COR-L47 (cell line): ENCODE data around the gene KIAA1210.
A peak's percentile ranks its signal among the peaks of the same experiment; 100 is the strongest.

ENCODE experiments used
- DNase-seq: peaks from one replicate; lab custom pipeline; 2025; lab: John Stamatoyannopoulos, UW

Gene KIAA1210

DNA sequence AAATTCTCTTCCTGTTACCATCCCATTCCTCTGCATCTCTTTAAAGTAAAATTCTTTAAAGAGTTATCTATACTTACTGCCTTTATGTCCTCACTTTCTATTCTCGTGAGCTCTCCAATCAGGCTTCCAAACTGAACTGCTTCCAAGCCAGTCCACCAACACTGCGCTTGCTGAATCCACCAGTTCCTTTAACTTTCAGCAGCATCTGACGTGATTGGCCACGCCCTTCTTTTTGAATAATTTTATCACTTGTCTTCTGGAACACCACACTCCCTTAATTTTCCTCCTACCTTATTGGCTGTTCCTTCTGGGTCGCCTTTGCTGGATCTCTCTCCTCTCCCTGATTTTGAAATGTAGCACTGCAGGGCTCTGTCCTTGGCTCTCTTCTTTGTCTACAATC, at the start of gene KIAA1210:
Gene KIAA1210 (minus strand): TSS at position 163 of the 400 bp plus-strand sequence. CDS start 4,170 bp downstream, outside the sequence.
- no peak for DNase-seq

DNA sequence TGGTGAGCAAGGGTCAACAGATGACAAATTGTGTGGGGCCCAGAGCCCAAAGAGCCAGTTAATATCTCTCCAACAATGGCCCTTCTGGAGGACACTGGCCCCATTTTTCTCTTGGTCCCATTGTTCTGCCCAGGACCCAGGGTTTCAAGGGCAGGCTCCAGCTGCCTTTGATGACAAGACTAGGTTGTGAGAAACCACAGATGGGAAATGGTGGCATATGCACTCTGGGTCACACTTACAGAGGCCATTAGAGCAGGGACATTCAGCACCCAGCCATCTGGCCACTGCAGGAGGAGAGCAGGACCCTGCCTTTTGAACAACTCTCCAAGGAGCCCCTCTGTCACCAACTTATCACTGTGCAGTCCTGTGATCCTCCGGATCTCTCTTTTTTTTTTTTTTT, 49.7 kb upstream of the KIAA1210 start:
- DNase-seq = no peak

DNA sequence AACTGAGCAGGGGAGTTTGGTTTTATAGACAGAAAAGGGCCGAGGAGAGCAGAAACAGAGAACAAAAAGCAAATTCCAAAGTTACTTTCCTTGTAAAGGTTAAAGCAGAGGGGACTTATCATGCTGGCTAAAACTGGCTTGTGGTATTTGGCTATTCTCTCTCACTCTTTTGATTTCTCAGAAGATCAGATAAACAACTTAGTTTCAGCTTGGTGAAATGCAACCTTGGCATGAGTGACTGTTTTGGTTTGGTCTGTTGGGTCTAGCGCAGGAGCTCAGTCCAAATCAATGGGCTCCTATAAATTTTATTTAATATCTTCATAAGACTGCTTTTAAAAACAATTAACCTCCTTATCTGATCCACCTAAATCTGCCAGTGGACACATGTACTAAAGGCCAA, 47.3 kb upstream of the KIAA1210 start:
- DNase-seq = no peak

- no peak for DNase-seq
Measured at GRCh38 chrX:119168104-119168503, 40.5 kb upstream of the KIAA1210 start.

GRCh38 chrX:119158226-119158625, 30.6 kb upstream of the KIAA1210 start:
- no peak for DNase-seq

DNA sequence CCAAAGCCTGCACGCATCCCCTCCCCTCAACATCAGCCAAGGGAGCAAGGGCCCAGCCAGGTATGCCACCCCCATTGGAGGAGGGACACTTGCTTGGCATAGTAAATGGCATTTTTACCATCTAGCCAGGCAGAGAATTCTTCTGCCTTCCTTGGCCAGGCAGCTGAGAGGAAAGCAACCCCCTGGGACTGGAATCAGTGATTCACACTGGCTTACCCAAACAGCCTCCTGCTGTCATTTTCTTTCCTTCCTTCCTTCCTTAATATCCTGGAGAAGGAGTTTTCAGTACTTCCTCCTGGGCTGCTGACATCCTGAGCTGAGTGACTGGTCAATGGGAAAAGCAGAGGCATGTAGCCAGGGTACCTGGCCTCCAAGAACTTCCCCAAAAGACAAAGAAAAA, 28.6 kb upstream of the KIAA1210 start:
- DNase-seq = no peak

GRCh38 chrX:119155416-119156035, 27.9 kb upstream of the KIAA1210 start:
- no peak for DNase-seq

DNA sequence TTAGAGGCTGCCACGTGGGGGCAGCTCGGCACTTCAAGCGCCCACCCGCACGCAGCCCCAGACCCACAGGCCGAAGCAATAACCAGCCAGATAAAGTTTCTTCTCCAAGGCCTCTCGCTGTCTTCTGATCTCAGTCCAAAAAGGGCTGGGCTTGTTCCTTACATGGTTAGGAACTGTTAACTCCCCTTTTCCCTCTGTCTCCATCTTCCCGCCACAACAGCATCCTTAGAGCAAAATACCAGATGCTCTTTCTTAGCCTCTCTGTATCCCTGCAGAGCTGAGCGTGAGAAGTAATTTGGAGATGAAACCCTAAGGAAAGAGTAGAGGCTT, 23.4 kb upstream of the KIAA1210 start:
- no peak for DNase-seq

GRCh38 chrX:119150163-119151050, 22.8 kb upstream of the KIAA1210 start:
- DNase-seq = no peak

GRCh38 chrX:119147486-119147885, 19.9 kb upstream of the KIAA1210 start:
- no peak for DNase-seq

DNA sequence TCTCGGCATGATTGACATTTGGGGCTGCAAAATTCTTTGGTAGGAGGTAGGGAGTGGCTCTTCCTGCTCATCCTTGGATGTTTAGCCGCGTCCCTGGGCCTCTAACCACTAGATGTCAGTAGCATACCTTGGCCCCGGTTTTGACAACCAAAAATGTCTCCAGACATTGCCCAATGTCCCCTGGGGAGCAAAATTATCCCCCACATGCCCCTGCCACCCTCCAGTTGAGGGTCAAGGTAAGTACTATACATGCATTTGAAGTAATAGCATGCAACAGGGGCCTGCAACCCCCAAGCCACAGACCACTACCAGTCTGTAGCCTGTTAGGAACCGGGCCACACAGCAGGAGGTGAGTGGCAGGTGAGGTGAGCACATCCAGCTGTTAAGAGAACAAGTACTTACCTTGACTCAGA, 17.6 kb upstream of the KIAA1210 start:
- DNase-seq = no peak

DNA sequence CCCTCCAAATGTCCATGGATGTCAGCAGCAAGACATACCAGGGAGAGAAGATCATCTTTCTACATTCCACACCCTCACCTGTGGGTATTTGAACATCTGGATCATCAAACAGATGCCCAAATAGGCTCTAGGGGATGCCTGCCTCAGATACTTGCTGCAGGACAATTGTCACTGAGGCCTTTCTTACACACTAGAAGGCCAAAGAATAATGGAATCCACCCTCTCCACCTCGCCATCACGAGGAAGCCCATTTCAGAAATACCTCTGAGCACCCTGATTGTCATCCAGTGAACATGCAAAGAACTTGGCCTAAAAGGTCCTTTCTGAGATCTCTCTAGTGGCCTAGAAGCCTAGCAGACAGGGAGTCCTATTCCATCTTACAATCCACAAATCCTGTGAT, 6.9 kb upstream of the KIAA1210 start:
- DNase-seq = no peak

DNA sequence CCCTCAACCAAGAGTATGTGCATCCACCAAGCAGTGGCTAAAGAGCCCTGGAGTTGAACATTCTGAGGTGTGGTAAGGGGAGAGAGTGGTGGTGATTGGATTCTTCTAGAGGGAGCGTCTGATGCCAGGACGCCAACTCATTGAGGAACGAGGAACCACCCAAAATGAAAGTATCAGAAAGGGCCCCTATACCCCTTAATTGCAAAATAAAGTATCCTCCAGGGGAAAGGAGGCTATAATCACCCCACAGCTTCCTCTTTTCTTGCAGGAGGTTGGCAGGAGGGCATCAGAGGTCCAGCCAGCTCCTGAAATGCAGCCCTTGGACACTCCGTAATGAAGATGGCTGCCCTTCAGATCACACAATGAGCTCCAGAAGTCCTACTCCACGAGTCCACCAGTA, 5.3 kb upstream of the KIAA1210 start:
- DNase-seq = no peak

- no peak for DNase-seq
Measured at GRCh38 chrX:119132316-119132715, 4.7 kb upstream of the KIAA1210 start.

DNA sequence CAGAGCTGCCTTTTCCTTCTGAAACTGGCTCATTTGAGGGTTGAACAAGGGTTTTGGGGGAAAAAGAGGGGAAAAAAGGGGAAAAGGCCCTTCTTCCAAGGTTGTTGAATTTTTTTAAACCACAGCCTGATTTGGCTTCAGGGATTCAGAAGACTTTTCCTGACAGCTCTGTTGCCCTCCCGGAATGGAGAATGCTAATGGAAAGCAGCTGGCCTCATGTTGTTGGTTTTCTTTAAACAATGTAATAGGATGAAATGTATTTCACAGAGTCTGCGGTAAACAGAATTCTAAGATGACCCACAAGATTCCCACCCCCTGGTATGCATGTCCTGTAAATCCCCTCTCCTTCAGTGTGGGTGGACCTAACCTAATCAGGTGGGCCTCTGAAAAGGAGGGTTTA, 3.3 kb upstream of the KIAA1210 start:
- DNase-seq = no peak

DNA sequence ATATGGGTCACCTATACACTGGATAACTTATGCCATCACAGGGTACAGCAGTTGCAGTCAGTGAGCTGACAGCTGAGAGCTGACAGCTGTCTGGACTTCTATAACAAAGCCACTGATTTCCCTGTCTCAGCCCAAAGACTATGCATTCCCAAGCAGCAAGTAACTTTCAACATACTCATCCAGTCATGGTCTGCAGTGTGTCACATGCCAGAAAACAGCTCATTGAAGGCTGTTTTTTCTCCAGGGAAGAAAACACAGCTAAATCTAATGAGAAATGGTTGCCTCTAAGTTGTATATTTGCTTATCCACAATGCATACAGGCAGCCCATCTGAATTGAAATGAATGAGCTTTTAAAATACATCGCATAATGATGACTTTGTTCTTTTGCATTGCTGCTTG, 6.3 kb downstream of the KIAA1210 start:
- DNase-seq = no peak

DNA sequence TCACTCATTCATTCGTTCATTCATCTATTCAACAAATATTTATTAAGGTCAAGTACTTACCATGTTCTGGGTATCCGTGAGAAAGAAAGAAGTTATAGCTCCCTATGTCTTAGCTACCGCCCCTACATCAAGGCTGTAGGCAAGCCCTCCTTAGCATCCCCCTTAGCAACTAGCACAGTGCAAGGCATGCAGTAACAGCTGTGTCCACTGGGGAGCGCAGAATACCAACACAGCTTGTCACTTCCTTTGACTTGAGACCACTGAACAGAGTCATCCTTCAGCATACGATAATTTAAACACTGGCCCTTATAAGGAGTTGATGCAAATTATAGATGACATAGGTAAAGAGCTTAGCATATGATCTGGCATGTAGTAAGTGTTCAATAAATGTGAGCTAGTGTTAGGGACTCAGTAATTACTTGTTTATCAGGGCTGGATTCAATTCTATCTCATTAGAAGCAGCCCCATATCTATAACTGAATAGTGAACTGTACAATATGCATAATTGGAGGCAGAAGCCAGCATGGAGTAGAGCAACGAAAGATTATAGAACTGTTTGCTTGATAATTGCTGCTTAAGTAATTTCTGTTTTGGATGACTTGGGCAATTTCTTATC, 8.7 kb downstream of the KIAA1210 start:
- DNase-seq = peak; percentile 9

DNA sequence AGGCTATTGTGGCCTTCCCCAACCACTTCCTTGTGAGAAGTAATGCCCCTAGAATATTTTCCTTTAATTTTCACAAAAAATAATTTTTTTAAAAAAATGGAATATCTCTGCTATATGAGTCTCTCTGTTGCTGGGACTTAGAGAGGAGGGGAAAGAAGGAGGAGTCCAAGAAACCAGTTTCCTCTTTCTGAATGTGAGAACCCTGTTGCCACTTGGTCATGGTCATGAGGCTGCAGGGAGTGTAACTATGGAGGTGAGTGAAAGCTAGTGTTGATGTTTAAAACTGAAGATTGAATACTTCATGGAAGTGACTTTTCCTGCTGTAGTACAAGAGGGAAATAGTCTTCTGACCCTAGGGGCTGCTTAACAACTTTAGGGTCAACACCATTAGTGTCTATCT, 20.4 kb downstream of the KIAA1210 start:
- no peak for DNase-seq

DNA sequence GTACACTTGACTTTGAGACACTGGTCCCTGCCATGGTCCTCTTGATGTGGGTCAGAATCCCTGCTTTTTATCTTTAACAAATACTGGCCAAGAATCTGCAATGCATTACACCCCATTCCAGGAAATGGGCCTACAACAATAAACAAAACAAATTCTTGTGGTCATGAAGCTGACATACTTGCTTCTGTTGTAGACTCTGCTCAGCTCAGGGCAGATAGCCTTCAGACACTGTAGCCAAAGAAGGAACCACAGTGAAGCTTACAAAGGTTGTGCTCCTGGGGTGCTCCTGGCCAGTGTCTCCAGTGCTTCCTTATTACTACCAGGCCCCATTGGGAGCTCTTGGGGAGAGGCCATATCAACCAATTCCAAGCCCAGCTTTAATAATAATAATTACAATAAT, 21.8 kb downstream of the KIAA1210 start:
- DNase-seq = no peak

GRCh38 chrX:119101168-119101567, 26.4 kb downstream of the KIAA1210 start:
- DNase-seq = no peak

DNA sequence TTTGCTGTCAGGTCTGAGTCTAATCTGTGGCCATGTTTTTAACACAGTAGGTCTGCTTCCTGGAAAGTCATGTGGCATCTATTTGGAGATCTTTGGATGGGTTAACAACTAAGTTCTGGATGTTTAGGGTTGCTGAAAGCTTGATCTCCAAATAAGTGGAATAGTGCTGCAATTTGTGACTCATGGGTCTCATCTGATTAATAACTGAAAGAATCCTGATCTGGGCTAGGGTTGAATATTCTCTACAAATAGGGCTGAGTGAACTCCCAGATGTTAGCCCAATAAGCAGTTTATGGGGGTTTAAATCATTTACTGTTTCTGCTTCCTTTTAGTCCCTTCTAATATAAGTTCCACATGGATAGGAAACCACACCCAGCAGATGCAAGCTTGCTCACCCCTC, 31.7 kb downstream of the KIAA1210 start:
- no peak for DNase-seq

GRCh38 chrX:119094819-119095218, 32.8 kb downstream of the KIAA1210 start:
- DNase-seq = no peak
